Muscle of leg (tissue), 11 donors: ENCODE measurements around the gene LHX5. TPM values are rescaled to one million over a fixed set of nuclear protein-coding genes. Genes with fewer than 3 reads are reported as not detected.
"Not testable (repeated sequence)": the region's sequence is repeated elsewhere in the genome, so short reads cannot be mapped to it uniquely, and the experiment has no call there.

Experiments used
- DNase-seq: peaks from one replicate; pipeline ENCODE4 v3.0.0; 2013
- H3K27ac ChIP-seq: one replicate; pipeline ENCODE4 v1.5.1; 2013; ENCODE audit warnings: mild to moderate bottlenecking, low read length, control low read depth
- H3K27me3 ChIP-seq: one replicate; pipeline ENCODE4 v1.6.1; 2013; ENCODE audit warnings: low read length; ENCODE audit not compliant: control insufficient read depth, insufficient read depth
- H3K36me3 ChIP-seq: one replicate; pipeline ENCODE4 v1.6.1; 2013; ENCODE audit warnings: low read length; ENCODE audit not compliant: control insufficient read depth, insufficient read depth
- H3K4me1 ChIP-seq: one replicate; pipeline ENCODE4 v1.6.1; 2013; ENCODE audit warnings: low read length; ENCODE audit not compliant: control insufficient read depth, insufficient read depth
- H3K4me3 ChIP-seq: one replicate; pipeline ENCODE4 v1.5.1; 2013; ENCODE audit warnings: low read length, control low read depth
- H3K9me3 ChIP-seq: replicated peaks from 2 replicates; pipeline ENCODE4 v1.6.1; 2013; ENCODE audit warnings: low read depth, low read length; ENCODE audit not compliant: control insufficient read depth
- WGBS: methylation state at CpG from one replicate; pipeline ENCODE4 v1.1.5; 2013; ENCODE audit warnings: missing lambda C conversion rate; ENCODE audit not compliant: insufficient coverage; 5-methylcytosine and 5-hydroxymethylcytosine counted together
- polyA plus RNA-seq, 8 donors: library from polyadenylated mRNA; unstranded; fragments of 120-200 nt; gene quantifications; one replicate each; pipeline versions ENCODE4 v1.2.1 to v1.2.3, GENCODE V29; 2013; ENCODE audit warnings: inconsistent platforms in 1 of 8, low replicate concordance in 1 of 8; ENCODE audit not compliant: insufficient read length in 8 of 8, insufficient read depth in 1 of 8
- total RNA-seq: library from RNA; stranded (reverse); fragments of 120-200 nt; gene quantifications from one replicate; pipeline ENCODE4 v1.2.4, GENCODE V29; 2013

Gene LHX5
- total and polyA plus RNA-seq, 9 donors = not detected

GRCh38 chr12:113500306-113500675 lies 28.6 kb upstream of the LHX5 start:
- H3K4me1 ChIP-seq = no peaks in the 10 kb centered on the region
- DNase-seq = no peak
- no peaks in the 10 kb centered on the region for H3K9me3 ChIP-seq
- no peak overlapping the region for H3K27ac ChIP-seq
- H3K36me3 ChIP-seq = no peaks in the 10 kb centered on the region
- H3K4me3 ChIP-seq = no peak overlapping the region
- peaks cover 8% of the 10 kb centered on the region for H3K27me3 ChIP-seq
- 30% methylated on average over 8 of the region's 8 CpGs for WGBS

GRCh38 chr12:113498490-113498889 lies 26.8 kb upstream of the LHX5 start:
- H3K4me3 ChIP-seq = no peak overlapping the region
- no CpG with 5 or more reads among the region's 4 CpGs for WGBS
- no peak overlapping the region for H3K27ac ChIP-seq
- H3K9me3 ChIP-seq = no peaks in the 10 kb centered on the region
- no peak for DNase-seq
- H3K27me3 ChIP-seq = peaks cover 13% of the 10 kb centered on the region
- H3K4me1 ChIP-seq = no peaks in the 10 kb centered on the region
- no peaks in the 10 kb centered on the region for H3K36me3 ChIP-seq

GRCh38 chr12:113497693-113498092 lies 26.0 kb upstream of the LHX5 start:
- H3K4me3 ChIP-seq = no peak overlapping the region
- H3K36me3 ChIP-seq = no peaks in the 10 kb centered on the region
- H3K27ac ChIP-seq = no peak overlapping the region
- no peaks in the 10 kb centered on the region for H3K9me3 ChIP-seq
- 77% methylated on average over 6 of the region's 7 CpGs for WGBS
- H3K27me3 ChIP-seq = peaks cover 13% of the 10 kb centered on the region
- no peaks in the 10 kb centered on the region for H3K4me1 ChIP-seq
- no peak for DNase-seq

- WGBS = 96% methylated on average over 5 of the region's 6 CpGs
- H3K36me3 ChIP-seq, H3K27ac ChIP-seq, DNase-seq, H3K4me1 ChIP-seq, H3K4me3 ChIP-seq, H3K9me3 ChIP-seq: not testable (repeated sequence)
- H3K27me3 ChIP-seq = peaks cover 13% of the 10 kb centered on the region
Observed at GRCh38 chr12:113495941-113496340, 24.3 kb upstream of the LHX5 start.

GRCh38 chr12:113488322-113488721 lies 16.7 kb upstream of the LHX5 start:
- no peak overlapping the region for H3K27ac ChIP-seq
- H3K27me3 ChIP-seq = peaks cover 5% of the 10 kb centered on the region
- H3K9me3 ChIP-seq = no peaks in the 10 kb centered on the region
- DNase-seq = no peak
- 80% methylated on average over 2 of the region's 3 CpGs for WGBS
- no peak overlapping the region for H3K4me3 ChIP-seq
- no peaks in the 10 kb centered on the region for H3K36me3 ChIP-seq
- no peaks in the 10 kb centered on the region for H3K4me1 ChIP-seq

- no peak overlapping the region for H3K27ac ChIP-seq
- DNase-seq = no peak
- no peaks in the 10 kb centered on the region for H3K9me3 ChIP-seq
- H3K4me3 ChIP-seq = no peak overlapping the region
- H3K27me3 ChIP-seq = peaks cover 5% of the 10 kb centered on the region
- H3K4me1 ChIP-seq = no peaks in the 10 kb centered on the region
- no peaks in the 10 kb centered on the region for H3K36me3 ChIP-seq
- WGBS = 38% methylated on average over 4 of the region's 4 CpGs
Observed at GRCh38 chr12:113486722-113487121, 15.1 kb upstream of the LHX5 start.

- Histone ChIP-seq H3K27me3 (peaks cover 11% of the 10 kb centered on the region), H3K36me3 (no peaks in the 10 kb centered on the region), H3K4me3 (no peak overlapping the region), H3K27ac (no peak overlapping the region), H3K4me1 (no peaks in the 10 kb centered on the region), H3K9me3 (no peaks in the 10 kb centered on the region)
- DNase-seq = no peak
- 0% methylated on average over 2 of the region's 2 CpGs for WGBS
Observed at GRCh38 chr12:113485330-113485729, 13.7 kb upstream of the LHX5 start.

- 14% methylated on average over 1 of the region's 1 CpG for WGBS
- Histone ChIP-seq H3K9me3 (no peaks in the 10 kb centered on the region), H3K27me3 (peaks cover 38% of the 10 kb centered on the region)
Observed at GRCh38 chr12:113482334-113482733, 10.7 kb upstream of the LHX5 start.

GRCh38 chr12:113480336-113480971 lies 8.8 kb upstream of the LHX5 start:
- 22% methylated on average over 3 of the region's 9 CpGs for WGBS
- Histone ChIP-seq H3K4me3 (no peak overlapping the region), H3K4me1 (no peaks in the 10 kb centered on the region), H3K36me3 (no peaks in the 10 kb centered on the region), H3K27ac (no peak overlapping the region), H3K9me3 (no peaks in the 10 kb centered on the region), H3K27me3 (peaks cover 54% of the 10 kb centered on the region)
- no peak for DNase-seq

More at GRCh38 chr12:113482334-113482733, 10.7 kb upstream of the LHX5 start:
- DNase-seq = no peak
- Histone ChIP-seq H3K4me3 (no peak overlapping the region), H3K36me3 (no peaks in the 10 kb centered on the region), H3K4me1 (no peaks in the 10 kb centered on the region), H3K27ac (no peak overlapping the region)

GRCh38 chr12:113479590-113480335 lies 8.1 kb upstream of the LHX5 start:
- WGBS = under 1% methylated on average over 29 of the region's 61 CpGs
- no peak overlapping the region for H3K4me3 ChIP-seq
- no peaks in the 10 kb centered on the region for H3K9me3 ChIP-seq
- H3K36me3 ChIP-seq = no peaks in the 10 kb centered on the region
- H3K27me3 ChIP-seq = peaks cover 60% of the 10 kb centered on the region
- H3K27ac ChIP-seq = no peak overlapping the region
- no peaks in the 10 kb centered on the region for H3K4me1 ChIP-seq
- DNase-seq = peak; percentile 53
